Caco-2 (cell line): ENCODE data around the gene PDGFRA. TPM values are rescaled to one million over a fixed set of nuclear protein-coding genes. Genes with fewer than 3 reads are reported as not detected.

Experiments used
- BruUV-seq: library from RNA; stranded (reverse); fragments of 400-500 nt; replicated peaks from 2 replicates; lab custom pipeline; 2021; lab: Mats Ljungman, UMichigan
- CTCF ChIA-PET: fragments of 300-600 bp; sonication (Branson Sonifier 250); formaldehyde crosslinking; loops from one replicate; lab custom pipeline; 2022; ENCODE audit warnings: antibody characterized with exemption; lab: Charles Lee
- POLR2A ChIA-PET: fragments of 300-600 bp; sonication (Branson Sonifier 250); formaldehyde crosslinking; loops from one replicate; lab custom pipeline; 2022; ENCODE audit warnings: antibody characterized with exemption; lab: Charles Lee
- DNase-seq, 2 experiments: peaks; one replicate each; pipeline versions ENCODE4 v3.0.0 to v3.0.0-alpha.2; 2020 to 2022
- H3K27me3 ChIP-seq: replicated peaks from 2 replicates; pipeline ENCODE4 v1.6.0; 2011; ENCODE audit warnings: low read length; ENCODE audit not compliant: control insufficient read depth, insufficient read depth
- H3K36me3 ChIP-seq: 2 replicates; pipeline ENCODE4 v1.5.1; 2011; ENCODE audit warnings: low read length; ENCODE audit not compliant: control insufficient read depth, insufficient read depth
- H3K4me1 ChIP-seq: fragments of 250-450 bp; sonication (Bioruptor Pico); 2 replicates; pipeline ENCODE4 v1.5.1; 2020; ENCODE audit warnings: mild to moderate bottlenecking
- H3K4me3 ChIP-seq: 2 replicates; pipeline ENCODE4 v1.5.1; 2011; ENCODE audit warnings: low read depth, mild to moderate bottlenecking, control low read depth, low read length
- H3K9me3 ChIP-seq: fragments of 250-450 bp; sonication (Bioruptor Pico); 2 replicates; pipeline ENCODE4 v1.5.1; 2020; ENCODE audit warnings: mild to moderate bottlenecking, moderate library complexity
- H3K27ac Mint-ChIP-seq: one replicate; pipeline ENCODE4 v1.8.0; 2022; ENCODE audit warnings: mixed read lengths; ENCODE audit not compliant: unreplicated experiment
- H3K27me3 Mint-ChIP-seq: one replicate; pipeline ENCODE4 v1.8.0; 2022; ENCODE audit warnings: mixed read lengths; ENCODE audit not compliant: insufficient read depth, unreplicated experiment
- H3K36me3 Mint-ChIP-seq: one replicate; pipeline ENCODE4 v1.8.0; 2022; ENCODE audit warnings: mild to moderate bottlenecking, mixed read lengths; ENCODE audit not compliant: insufficient read depth, unreplicated experiment
- H3K4me1 Mint-ChIP-seq: one replicate; pipeline ENCODE4 v1.8.0; 2022; ENCODE audit warnings: low read depth, mixed read lengths; ENCODE audit not compliant: unreplicated experiment
- H3K4me3 Mint-ChIP-seq: one replicate; pipeline ENCODE4 v1.8.0; 2022; ENCODE audit warnings: mild to moderate bottlenecking, moderate library complexity, mixed read lengths; ENCODE audit not compliant: unreplicated experiment
- H3K9me3 Mint-ChIP-seq: one replicate; pipeline ENCODE4 v1.8.0; 2022; ENCODE audit warnings: mixed read lengths; ENCODE audit not compliant: unreplicated experiment
- CTCF ChIP-seq, 2 experiments: fragments of 200-600 bp in 1 of 2; IDR thresholded peaks; 1 replicate in 1 of 2; 2 replicates in 1 of 2; pipeline versions ENCODE4 v1.5.1 to v1.8.0; 2011 to 2022; ENCODE audit warnings: antibody characterized with exemption in 1 of 2, control low read depth in 1 of 2, inconsistent platforms in 1 of 2, low read depth in 1 of 2, low read length in 1 of 2, mild to moderate bottlenecking in 1 of 2, moderate library complexity in 1 of 2; ENCODE audit not compliant: insufficient read depth in 1 of 2, severe bottlenecking in 1 of 2, unreplicated experiment in 1 of 2
- intact Hi-C: fragments of 100-400 bp; cut with micrococcal nuclease; formaldehyde crosslinking; loops from one replicate; pipeline ENCODE4 v1.10.0; 2022; ENCODE audit not compliant: unreplicated experiment
- total RNA-seq: library from RNA; stranded (reverse); gene quantifications from 2 replicates; pipeline ENCODE4 v1.2.3, GENCODE V29; 2022

PDGFRA gene
- total RNA-seq, 1 experiment from 2014 or later: 97.4 TPM

GRCh38 chr4:54226404-54227255, 2.5 kb upstream of the PDGFRA start:
- peak overlapping the region; percentile 79 for H3K27ac Mint-ChIP-seq
- H3K4me3 Mint-ChIP-seq: peak overlapping the region; percentile 87
- Histone ChIP-seq H3K4me1 (peaks cover 9% of the 10 kb centered on the region; the same call in 1 of the 2 replicates), H3K4me3 (peak overlapping the region; percentile 64), H3K27me3 (no peaks in the 10 kb centered on the region), H3K36me3 (no peaks in the 10 kb centered on the region), H3K9me3 (no peaks in the 10 kb centered on the region)
- H3K4me1 Mint-ChIP-seq: peaks cover 19% of the 10 kb centered on the region
- peaks cover 43% of the 10 kb centered on the region for H3K36me3 Mint-ChIP-seq
- ChIA-PET POLR2A (no interaction called here), CTCF (interaction anchor here (1.6 kb wide), 1 partner anchor 12 kb away, joined by 6 read pairs; no protein-coding TSS in a partner anchor)
- BruUV-seq: TSS peak; percentile 88
- no peak for TF ChIP-seq CTCF (IDR thresholded peaks at IDR 0.05; ENCODE audit: insufficient read depth in 1 of 2, low read depth in 1 of 2, low read length in 1 of 2, severe bottlenecking in 1 of 2, unreplicated experiment in 1 of 2)
- peaks cover 10% of the 10 kb centered on the region for H3K9me3 Mint-ChIP-seq
- intact Hi-C loops: loop anchor here (1.0 to 2.0 kb wide), 5 partner anchors 8 to 1038 kb away; partner anchors contain the start of gene LNX1
- H3K27me3 Mint-ChIP-seq: no peaks in the 10 kb centered on the region
- peak; percentile 81 to 82 for DNase-seq

GRCh38 chr4:54227256-54228055, 1.6 kb upstream of the PDGFRA start:
- Histone ChIP-seq H3K4me1 (peaks cover 9% of the 10 kb centered on the region; the same call in 1 of the 2 replicates), H3K9me3 (no peaks in the 10 kb centered on the region), H3K4me3 (peak overlapping the region; percentile 64), H3K36me3 (no peaks in the 10 kb centered on the region), H3K27me3 (no peaks in the 10 kb centered on the region)
- ChIA-PET CTCF (interaction anchor here (1.1 to 1.6 kb wide), 3 partner anchors 13 to 318 kb away, joined by 4 to 6 read pairs (median 6); no protein-coding TSS in a partner anchor), POLR2A (no interaction called here)
- Mint-ChIP-seq H3K27me3 (no peaks in the 10 kb centered on the region), H3K27ac (peak overlapping the region; percentile 79), H3K4me3 (peak overlapping the region; percentile 87), H3K36me3 (peaks cover 51% of the 10 kb centered on the region), H3K9me3 (peaks cover 10% of the 10 kb centered on the region), H3K4me1 (peaks cover 17% of the 10 kb centered on the region)
- no TSS peak for BruUV-seq
- no peak for TF ChIP-seq CTCF (IDR thresholded peaks at IDR 0.05; ENCODE audit: insufficient read depth in 1 of 2, low read depth in 1 of 2, low read length in 1 of 2, severe bottlenecking in 1 of 2, unreplicated experiment in 1 of 2)
- peak; percentile 60 to 63 for DNase-seq
- intact Hi-C loops: loop anchor here (1.0 to 2.0 kb wide), 9 partner anchors 9 to 1039 kb away; partner anchors contain the start of gene LNX1
